Suprapubic skin (tissue), 4 donors: ENCODE measurements around the gene TSPAN8.

ENCODE experiments used
- EP300 ChIP-seq: sonication (generic); formaldehyde crosslinking; IDR thresholded peaks from one replicate; pipeline ENCODE4 v1.6.1; 2017; ENCODE audit warnings: antibody characterized with exemption
- POLR2AphosphoS5 ChIP-seq, 3 donors: sonication (generic); formaldehyde crosslinking; IDR thresholded peaks; one replicate each; pipeline ENCODE4 v1.6.1; 2017; ENCODE audit warnings: antibody characterized with exemption in 3 of 3
- TF ChIP-seq, protein P1 (sequence below), 2 donors: fragments of 200-600 bp in 1 of 2; fragments of 450-650 bp in 1 of 2; sonication (generic) in 1 of 2; IDR thresholded peaks; one replicate each; pipeline ENCODE4 v1.5.1; 2016 to 2019; ENCODE audit warnings: antibody characterized with exemption in 2 of 2, mild to moderate bottlenecking in 1 of 2, moderate library complexity in 1 of 2

DNA sequence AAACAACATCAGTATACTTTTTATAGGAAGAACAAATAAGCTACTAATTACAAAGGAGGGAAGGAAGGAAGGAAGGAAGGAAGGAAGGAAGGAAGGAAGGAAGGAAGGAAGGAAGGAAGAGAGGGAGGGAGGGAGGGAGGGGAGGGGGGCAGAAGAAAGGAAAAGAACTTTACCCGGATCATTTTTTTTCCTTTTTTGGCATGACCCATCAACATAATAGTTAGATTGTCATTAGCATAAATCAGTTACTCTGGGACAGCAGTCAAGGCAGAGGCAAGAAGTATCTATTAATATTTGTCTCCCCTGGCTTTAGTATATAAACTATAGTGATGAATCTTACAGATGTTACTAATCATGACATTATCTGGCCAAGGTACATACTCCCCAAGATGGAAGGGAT, 35.2 kb upstream of the TSPAN8 start:
- TF ChIP-seq, protein P1, sequence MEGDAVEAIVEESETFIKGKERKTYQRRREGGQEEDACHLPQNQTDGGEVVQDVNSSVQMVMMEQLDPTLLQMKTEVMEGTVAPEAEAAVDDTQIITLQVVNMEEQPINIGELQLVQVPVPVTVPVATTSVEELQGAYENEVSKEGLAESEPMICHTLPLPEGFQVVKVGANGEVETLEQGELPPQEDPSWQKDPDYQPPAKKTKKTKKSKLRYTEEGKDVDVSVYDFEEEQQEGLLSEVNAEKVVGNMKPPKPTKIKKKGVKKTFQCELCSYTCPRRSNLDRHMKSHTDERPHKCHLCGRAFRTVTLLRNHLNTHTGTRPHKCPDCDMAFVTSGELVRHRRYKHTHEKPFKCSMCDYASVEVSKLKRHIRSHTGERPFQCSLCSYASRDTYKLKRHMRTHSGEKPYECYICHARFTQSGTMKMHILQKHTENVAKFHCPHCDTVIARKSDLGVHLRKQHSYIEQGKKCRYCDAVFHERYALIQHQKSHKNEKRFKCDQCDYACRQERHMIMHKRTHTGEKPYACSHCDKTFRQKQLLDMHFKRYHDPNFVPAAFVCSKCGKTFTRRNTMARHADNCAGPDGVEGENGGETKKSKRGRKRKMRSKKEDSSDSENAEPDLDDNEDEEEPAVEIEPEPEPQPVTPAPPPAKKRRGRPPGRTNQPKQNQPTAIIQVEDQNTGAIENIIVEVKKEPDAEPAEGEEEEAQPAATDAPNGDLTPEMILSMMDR (IDR thresholded peaks at IDR 0.05), result no peak
- TF ChIP-seq EP300 (no peak), POLR2AphosphoS5 (IDR thresholded peaks at IDR 0.05) (no peak)
